Spinal cord (tissue), 10 donors: ENCODE measurements around the gene CD34. TPM values are rescaled to one million over a fixed set of nuclear protein-coding genes. Genes with fewer than 3 reads are reported as not detected.
A peak's percentile ranks its signal among the peaks of the same experiment; 100 is the strongest.

ENCODE experiments used
- DNase-seq, 6 donors: peaks; one replicate each; pipeline versions ENCODE4 v3.0.0 to v3.0.0-alpha.2; 2013 to 2015; ENCODE audit warnings: low spot score in 6 of 6, low read depth in 4 of 6
- H3K27ac ChIP-seq: one replicate; pipeline ENCODE4 v1.5.1; 2013; ENCODE audit warnings: low read depth, low read length, control low read depth
- H3K27me3 ChIP-seq: one replicate; pipeline ENCODE4 v1.6.1; 2013; ENCODE audit warnings: low read length; ENCODE audit not compliant: control insufficient read depth, insufficient read depth
- H3K36me3 ChIP-seq: one replicate; pipeline ENCODE4 v1.6.1; 2013; ENCODE audit warnings: low read length; ENCODE audit not compliant: control insufficient read depth, insufficient read depth
- H3K4me1 ChIP-seq: one replicate; pipeline ENCODE4 v1.6.1; 2013; ENCODE audit warnings: low read length; ENCODE audit not compliant: control insufficient read depth, insufficient read depth
- H3K4me3 ChIP-seq: one replicate; pipeline ENCODE4 v1.5.1; 2013; ENCODE audit warnings: low read depth, low read length, control low read depth
- H3K9me3 ChIP-seq: one replicate; pipeline ENCODE4 v1.6.1; 2013; ENCODE audit warnings: low read length; ENCODE audit not compliant: control insufficient read depth, insufficient read depth
- WGBS: methylation state at CpG from one replicate; pipeline ENCODE4 v1.1.5; 2013; ENCODE audit warnings: missing lambda C conversion rate; ENCODE audit not compliant: insufficient coverage; 5-methylcytosine and 5-hydroxymethylcytosine counted together
- polyA plus RNA-seq, 2 donors: library from polyadenylated mRNA; unstranded; fragments of 120-200 nt; gene quantifications; one replicate each; pipeline ENCODE4 v1.2.1, GENCODE V29; 2013; ENCODE audit not compliant: insufficient read length in 2 of 2
- total RNA-seq, 2 donors: library from RNA; depleted of rRNA in 1 of 2; stranded (reverse); fragments of 120-200 nt in 1 of 2; fragments of >200 nt in 1 of 2; gene quantifications; one replicate each; pipeline versions ENCODE4 v1.2.3 to v1.2.4, GENCODE V29; 2013 to 2014
- donor health status: healthy.

CD34 gene
- total and polyA plus RNA-seq, 4 donors, result 10.5 to 33.1 (median 20.7) TPM

- H3K27me3 ChIP-seq, result no peaks in the 10 kb centered on the region
- no peak overlapping the region for H3K27ac ChIP-seq
- no peak overlapping the region for H3K4me3 ChIP-seq
- DNase-seq, result no peak
- 100% methylated on average over 2 of the region's 4 CpGs for WGBS
- H3K4me1 ChIP-seq, result peaks cover 29% of the 10 kb centered on the region
- H3K36me3 ChIP-seq, result peaks cover 15% of the 10 kb centered on the region
- H3K9me3 ChIP-seq, result no peaks in the 10 kb centered on the region
These were observed 40.5 kb downstream of the CD34 start for GRCh38 chr1:207870306-207871031.

- DNase-seq, result no peak
- no peak overlapping the region for H3K4me3 ChIP-seq
- peaks cover 15% of the 10 kb centered on the region for H3K36me3 ChIP-seq
- H3K9me3 ChIP-seq, result no peaks in the 10 kb centered on the region
- peaks cover 29% of the 10 kb centered on the region for H3K4me1 ChIP-seq
- no peak overlapping the region for H3K27ac ChIP-seq
- 97% methylated on average over 3 of the region's 6 CpGs for WGBS
- H3K27me3 ChIP-seq, result no peaks in the 10 kb centered on the region
These were observed 41.1 kb downstream of the CD34 start for GRCh38 chr1:207869859-207870258.

GRCh38 chr1:207868774-207869721 is 41.9 kb downstream of the CD34 start:
- Histone ChIP-seq H3K4me1 (peaks cover 29% of the 10 kb centered on the region), H3K4me3 (peak overlapping the region; percentile 67), H3K27ac (peak overlapping the region; percentile 63), H3K27me3 (no peaks in the 10 kb centered on the region), H3K9me3 (no peaks in the 10 kb centered on the region), H3K36me3 (peaks cover 18% of the 10 kb centered on the region)
- 1% methylated on average over 82 of the region's 87 CpGs for WGBS
- peak; percentile 75 to 96 (median 81) for DNase-seq

- Histone ChIP-seq H3K27me3 (no peaks in the 10 kb centered on the region), H3K4me1 (peaks cover 29% of the 10 kb centered on the region), H3K4me3 (peak overlapping the region; percentile 67), H3K9me3 (no peaks in the 10 kb centered on the region), H3K36me3 (peaks cover 21% of the 10 kb centered on the region), H3K27ac (peak overlapping the region; percentile 63)
- 2% methylated on average over 16 of the region's 24 CpGs for WGBS
- DNase-seq, result peak in 2 of 6 donors; percentile 40 to 49
These were observed 42.6 kb downstream of the CD34 start for GRCh38 chr1:207868251-207868773.

GRCh38 chr1:207867136-207868109 is 43.5 kb downstream of the CD34 start:
- peaks cover 29% of the 10 kb centered on the region for H3K4me1 ChIP-seq
- 85% methylated on average over 13 of the region's 19 CpGs for WGBS
- H3K27ac ChIP-seq, result peak overlapping the region; percentile 63

GRCh38 chr1:207866471-207867135 is 44.3 kb downstream of the CD34 start:
- H3K27ac ChIP-seq, result no peak overlapping the region
- peak in 2 of 6 donors; percentile 72 to 81 for DNase-seq
- 50% methylated on average over 5 of the region's 9 CpGs for WGBS
- no peaks in the 10 kb centered on the region for H3K9me3 ChIP-seq
- peaks cover 21% of the 10 kb centered on the region for H3K36me3 ChIP-seq
- H3K27me3 ChIP-seq, result no peaks in the 10 kb centered on the region
- no peak overlapping the region for H3K4me3 ChIP-seq
- H3K4me1 ChIP-seq, result peaks cover 29% of the 10 kb centered on the region

More at GRCh38 chr1:207867136-207868109, 43.5 kb downstream of the CD34 start:
- no peaks in the 10 kb centered on the region for H3K27me3 ChIP-seq
- peaks cover 21% of the 10 kb centered on the region for H3K36me3 ChIP-seq
- H3K9me3 ChIP-seq, result no peaks in the 10 kb centered on the region
- peak overlapping the region; percentile 67 for H3K4me3 ChIP-seq
- DNase-seq, result peak in 1 of 6 donors; percentile 15

GRCh38 chr1:207863893-207864535 is 46.9 kb downstream of the CD34 start:
- Histone ChIP-seq H3K27ac (no peak overlapping the region), H3K9me3 (no peaks in the 10 kb centered on the region), H3K36me3 (peaks cover 25% of the 10 kb centered on the region), H3K4me3 (no peak overlapping the region), H3K27me3 (no peaks in the 10 kb centered on the region), H3K4me1 (peaks cover 23% of the 10 kb centered on the region)
- 73% methylated on average over 8 of the region's 8 CpGs for WGBS
- no peak for DNase-seq

- no peak for DNase-seq
- no peaks in the 10 kb centered on the region for H3K27me3 ChIP-seq
- H3K9me3 ChIP-seq, result no peaks in the 10 kb centered on the region
- H3K36me3 ChIP-seq, result peaks cover 20% of the 10 kb centered on the region
- peaks cover 11% of the 10 kb centered on the region for H3K4me1 ChIP-seq
- WGBS, result no CpG with 5 or more reads among the region's 2 CpGs
- H3K4me3 ChIP-seq, result no peak overlapping the region
- no peak overlapping the region for H3K27ac ChIP-seq
These were observed 48.6 kb downstream of the CD34 start for GRCh38 chr1:207862241-207862787.
